ENCODE data around the gene ASPA.
"Not testable (repeated sequence)": the region's sequence is repeated elsewhere in the genome, so short reads cannot be mapped to it uniquely, and the experiment has no call there.

The ASPA gene

DNA sequence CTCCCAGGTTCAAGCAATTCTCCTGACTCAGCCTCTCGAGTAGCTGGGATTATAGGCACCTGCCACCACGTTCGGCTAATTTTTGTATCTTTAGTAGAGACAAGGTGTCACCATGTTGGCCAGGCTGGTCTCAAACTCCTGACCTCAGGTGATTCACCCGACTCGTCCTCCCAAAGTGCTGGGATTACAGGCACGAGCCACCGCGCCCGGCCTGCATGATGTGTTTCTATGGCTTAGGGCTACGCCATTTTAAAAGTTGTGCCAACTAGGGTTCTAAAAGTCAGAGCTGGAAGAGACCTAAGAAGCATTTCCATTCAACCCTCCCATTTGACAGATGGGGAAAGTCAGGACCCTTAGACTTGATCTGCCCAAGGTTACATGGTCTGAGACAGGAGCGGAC lies 38.4 kb downstream of the ASPA start:
- H3K9me3 Mint-ChIP-seq; H3K27ac Mint-ChIP-seq; H3K36me3 Mint-ChIP-seq (ENCODE audit: low read depth); intact Hi-C loops (cut with micrococcal nuclease); H3K4me1 Mint-ChIP-seq (ENCODE audit: low read depth); H3K27me3 Mint-ChIP-seq; H3K4me3 Mint-ChIP-seq: not testable (repeated sequence)

- H3K4me3 Mint-ChIP-seq, result no peak overlapping the region
- H3K9me3 Mint-ChIP-seq, result no peaks in the 10 kb centered on the region
- H3K4me1 Mint-ChIP-seq (ENCODE audit: low read depth), result no peaks in the 10 kb centered on the region
- intact Hi-C loops (cut with micrococcal nuclease), result no loop called here
- no peaks in the 10 kb centered on the region for H3K36me3 Mint-ChIP-seq (ENCODE audit: low read depth)
- H3K27ac Mint-ChIP-seq, result no peak overlapping the region
- peaks cover 2% of the 10 kb centered on the region for H3K27me3 Mint-ChIP-seq
Observed at GRCh38 chr17:3514873-3515272, 39.1 kb downstream of the ASPA start.

GRCh38 chr17:3519472-3519871 lies 43.7 kb downstream of the ASPA start:
- H3K36me3 Mint-ChIP-seq (ENCODE audit: low read depth); H3K27me3 Mint-ChIP-seq; H3K9me3 Mint-ChIP-seq; H3K27ac Mint-ChIP-seq; H3K4me3 Mint-ChIP-seq; H3K4me1 Mint-ChIP-seq (ENCODE audit: low read depth); intact Hi-C loops (cut with micrococcal nuclease): not testable (repeated sequence)

DNA sequence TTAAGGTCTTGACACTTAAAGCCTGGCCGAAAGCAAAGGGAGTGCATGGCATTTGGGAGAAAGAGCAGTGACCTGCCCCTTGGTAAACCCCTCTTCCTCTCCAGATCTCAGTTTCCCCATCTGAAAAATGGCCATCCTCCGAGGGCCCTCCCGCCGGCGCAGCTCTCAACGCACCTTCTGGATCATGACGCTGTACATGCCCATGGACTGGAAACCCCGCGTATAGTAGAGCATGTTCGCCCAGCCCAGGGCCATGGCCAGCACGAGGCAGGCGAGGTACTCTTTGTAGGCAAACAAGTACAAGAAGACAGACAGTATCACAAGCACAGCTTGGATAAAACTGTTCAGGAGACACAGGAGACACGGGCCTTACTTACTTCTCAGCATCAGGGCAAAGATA lies 48.2 kb downstream of the ASPA start:
- intact Hi-C loops (cut with micrococcal nuclease), result no loop called here
- no peaks in the 10 kb centered on the region for H3K9me3 Mint-ChIP-seq
- no peak overlapping the region for H3K27ac Mint-ChIP-seq
- no peak overlapping the region for H3K4me3 Mint-ChIP-seq
- no peaks in the 10 kb centered on the region for H3K27me3 Mint-ChIP-seq
- no peaks in the 10 kb centered on the region for H3K4me1 Mint-ChIP-seq (ENCODE audit: low read depth)
- no peaks in the 10 kb centered on the region for H3K36me3 Mint-ChIP-seq (ENCODE audit: low read depth)

- Mint-ChIP-seq H3K4me1 (ENCODE audit: low read depth) (no peaks in the 10 kb centered on the region), H3K27ac (no peak overlapping the region), H3K27me3 (no peaks in the 10 kb centered on the region), H3K9me3 (no peaks in the 10 kb centered on the region), H3K36me3 (ENCODE audit: low read depth) (no peaks in the 10 kb centered on the region), H3K4me3 (no peak overlapping the region)
- intact Hi-C loops (cut with micrococcal nuclease), result no loop called here
Observed at GRCh38 chr17:3526491-3526890, 50.7 kb downstream of the ASPA start.

DNA sequence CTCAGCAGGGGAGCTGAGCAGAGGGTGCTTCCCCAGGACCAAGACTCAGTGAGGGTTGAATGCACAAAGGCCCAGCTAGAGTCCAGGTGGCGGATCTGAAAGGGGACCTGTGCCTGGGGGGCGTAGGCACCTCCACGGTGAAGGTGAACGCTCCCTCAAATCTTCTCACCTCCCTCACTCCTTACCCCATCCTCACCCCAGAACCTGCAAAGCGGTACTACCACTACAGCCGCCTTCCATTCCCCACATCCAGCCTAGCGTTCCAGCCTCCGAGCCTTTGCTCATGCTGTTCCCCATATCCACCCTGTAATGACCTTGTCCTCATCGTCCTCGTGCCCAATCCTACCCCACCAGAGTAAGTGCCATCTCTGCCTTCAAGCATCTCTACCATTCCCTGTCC lies 51.2 kb downstream of the ASPA start:
- Mint-ChIP-seq H3K27me3 (no peaks in the 10 kb centered on the region), H3K4me1 (ENCODE audit: low read depth) (no peaks in the 10 kb centered on the region), H3K9me3 (no peaks in the 10 kb centered on the region), H3K27ac (no peak overlapping the region), H3K4me3 (no peak overlapping the region), H3K36me3 (ENCODE audit: low read depth) (no peaks in the 10 kb centered on the region)
- intact Hi-C loops (cut with micrococcal nuclease), result no loop called here

DNA sequence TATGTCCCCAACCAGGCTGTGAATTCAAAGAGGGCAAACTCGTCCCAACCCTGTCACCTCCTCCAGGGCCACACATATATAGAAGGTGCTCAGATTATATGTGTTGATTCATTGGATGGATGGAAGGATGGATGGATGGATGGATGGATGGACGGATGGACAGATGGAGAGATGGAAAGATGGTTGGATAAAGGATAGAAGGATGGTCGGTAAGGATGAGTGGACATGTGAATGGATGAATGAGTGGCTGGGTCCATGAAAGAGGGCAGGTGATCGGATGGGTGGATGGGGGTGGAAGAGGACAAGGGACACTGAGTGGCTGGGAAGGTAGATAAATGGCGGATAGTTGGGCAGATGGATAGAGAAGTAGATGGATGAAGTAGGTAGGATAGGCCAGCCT lies 51.7 kb downstream of the ASPA start:
- Mint-ChIP-seq H3K4me3 (no peak overlapping the region), H3K27me3 (peaks cover under 1% of the 10 kb centered on the region), H3K4me1 (ENCODE audit: low read depth) (no peaks in the 10 kb centered on the region), H3K27ac (no peak overlapping the region), H3K36me3 (ENCODE audit: low read depth) (no peaks in the 10 kb centered on the region), H3K9me3 (no peaks in the 10 kb centered on the region)
- intact Hi-C loops (cut with micrococcal nuclease), result no loop called here

GRCh38 chr17:3527896-3528295 lies 52.1 kb downstream of the ASPA start:
- H3K27ac Mint-ChIP-seq, result no peak overlapping the region
- H3K36me3 Mint-ChIP-seq (ENCODE audit: low read depth), result no peaks in the 10 kb centered on the region
- H3K4me1 Mint-ChIP-seq (ENCODE audit: low read depth), result no peaks in the 10 kb centered on the region
- intact Hi-C loops (cut with micrococcal nuclease), result no loop called here
- H3K9me3 Mint-ChIP-seq, result no peaks in the 10 kb centered on the region
- peaks cover 3% of the 10 kb centered on the region for H3K27me3 Mint-ChIP-seq
- no peak overlapping the region for H3K4me3 Mint-ChIP-seq

DNA sequence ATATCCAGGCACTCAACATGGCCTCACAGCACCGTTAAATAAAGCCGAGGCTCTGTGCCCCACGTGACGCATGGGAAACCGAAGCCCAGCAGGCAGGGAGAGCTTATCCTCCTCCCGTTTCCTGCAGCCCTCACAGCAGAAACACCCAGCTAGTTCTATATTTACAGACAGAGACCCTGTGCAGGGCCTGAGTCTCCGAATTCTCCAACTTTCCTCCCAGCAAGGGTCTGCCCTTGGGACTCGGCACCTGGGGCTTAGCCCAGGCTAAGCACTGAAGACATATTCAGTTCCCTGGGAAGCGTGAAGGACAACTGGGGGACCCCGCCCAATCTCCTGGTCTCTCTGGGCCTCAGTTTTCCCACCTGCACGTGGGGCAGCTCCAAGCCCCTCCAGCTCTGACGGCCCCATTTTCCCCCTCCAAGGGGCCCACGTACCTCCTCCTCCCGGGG lies 52.6 kb downstream of the ASPA start:
- Mint-ChIP-seq H3K4me3 (no peak overlapping the region), H3K9me3 (no peaks in the 10 kb centered on the region), H3K4me1 (ENCODE audit: low read depth) (no peaks in the 10 kb centered on the region), H3K27ac (no peak overlapping the region), H3K36me3 (ENCODE audit: low read depth) (no peaks in the 10 kb centered on the region), H3K27me3 (peaks cover 7% of the 10 kb centered on the region)
- intact Hi-C loops (cut with micrococcal nuclease), result no loop called here

DNA sequence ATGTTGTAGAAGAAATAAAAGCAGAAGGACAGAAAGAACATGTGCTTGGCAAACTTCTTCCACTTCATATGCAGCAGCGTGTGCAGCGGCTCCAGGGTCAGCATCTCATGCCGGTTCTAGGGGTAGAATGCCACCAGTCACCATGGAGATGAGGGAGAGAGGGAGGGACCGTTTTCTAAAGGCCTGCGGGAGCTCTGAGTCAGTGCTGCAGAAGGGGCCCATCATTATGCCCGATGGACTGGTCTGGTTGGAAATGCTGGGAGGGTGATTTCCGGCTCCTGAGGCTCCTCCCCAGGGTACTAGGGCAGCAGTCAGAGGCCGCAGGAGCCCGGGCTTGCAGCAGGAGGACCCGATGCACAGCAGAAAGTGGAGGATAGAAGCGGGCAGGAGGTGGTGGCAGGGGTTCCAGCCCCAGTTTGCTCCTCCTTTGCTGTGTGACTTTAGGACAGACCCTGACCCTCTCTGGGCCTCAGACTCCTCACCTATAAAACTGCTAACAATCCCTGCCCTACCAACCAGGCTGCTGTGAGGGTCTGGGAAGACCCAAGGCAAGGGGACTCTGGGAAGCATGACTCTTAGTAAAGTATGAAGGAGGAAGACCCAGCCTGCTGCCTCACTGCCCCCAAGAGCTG lies 53.2 kb downstream of the ASPA start:
- Mint-ChIP-seq H3K4me3 (no peak overlapping the region), H3K36me3 (ENCODE audit: low read depth) (no peaks in the 10 kb centered on the region), H3K27ac (no peak overlapping the region), H3K4me1 (ENCODE audit: low read depth) (no peaks in the 10 kb centered on the region), H3K27me3 (peaks cover 9% of the 10 kb centered on the region), H3K9me3 (no peaks in the 10 kb centered on the region)
- intact Hi-C loops (cut with micrococcal nuclease), result no loop called here

DNA sequence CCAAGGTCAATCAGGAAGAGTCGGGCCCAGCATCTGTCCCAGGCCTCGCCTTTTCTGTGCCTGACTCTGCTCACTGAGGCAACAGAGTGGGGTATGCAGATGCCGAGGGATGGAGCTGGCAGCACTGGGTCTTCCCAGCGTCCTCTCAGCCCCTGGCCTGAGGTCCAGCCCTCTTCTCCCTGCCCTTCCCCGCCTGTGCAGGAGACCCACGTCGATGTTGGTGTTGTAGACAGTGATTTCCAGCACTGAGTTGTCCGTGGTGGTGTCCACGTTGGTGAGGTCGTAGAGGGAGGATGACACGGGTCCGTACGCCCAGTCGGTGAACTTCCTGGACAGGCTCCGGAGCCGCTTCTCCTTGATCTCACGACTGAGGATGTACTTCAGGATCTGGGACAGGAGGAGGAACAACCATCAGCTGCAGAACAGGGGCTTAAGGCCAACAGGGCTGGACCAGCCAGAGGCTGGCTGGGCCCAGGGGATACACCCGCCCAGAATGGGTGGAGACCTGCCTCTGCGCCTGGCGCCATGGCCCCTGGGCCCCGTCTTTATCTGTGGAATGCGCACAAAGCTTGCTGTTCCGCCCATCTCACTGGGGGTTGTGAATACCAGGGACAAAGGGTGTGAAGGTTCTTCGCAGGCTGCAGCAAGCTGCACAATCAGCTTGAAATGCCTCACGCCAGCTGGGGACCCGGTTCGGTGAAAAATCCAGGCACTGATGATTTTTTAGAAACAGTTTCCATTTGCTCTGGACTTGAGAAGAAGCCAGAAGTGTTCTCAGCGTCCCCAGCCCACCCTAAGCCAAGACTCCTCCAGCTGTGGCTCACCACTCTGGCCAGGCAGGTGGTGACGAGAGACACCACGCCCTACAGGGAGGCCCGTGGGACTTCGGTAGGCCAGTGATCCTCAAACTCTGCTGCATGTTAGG lies 54.3 kb downstream of the ASPA start:
- Mint-ChIP-seq H3K4me1 (ENCODE audit: low read depth) (peaks cover 5% of the 10 kb centered on the region), H3K27ac (no peak overlapping the region), H3K36me3 (ENCODE audit: low read depth) (no peaks in the 10 kb centered on the region), H3K27me3 (peaks cover 16% of the 10 kb centered on the region), H3K4me3 (no peak overlapping the region), H3K9me3 (no peaks in the 10 kb centered on the region)
- intact Hi-C loops (cut with micrococcal nuclease), result no loop called here

DNA sequence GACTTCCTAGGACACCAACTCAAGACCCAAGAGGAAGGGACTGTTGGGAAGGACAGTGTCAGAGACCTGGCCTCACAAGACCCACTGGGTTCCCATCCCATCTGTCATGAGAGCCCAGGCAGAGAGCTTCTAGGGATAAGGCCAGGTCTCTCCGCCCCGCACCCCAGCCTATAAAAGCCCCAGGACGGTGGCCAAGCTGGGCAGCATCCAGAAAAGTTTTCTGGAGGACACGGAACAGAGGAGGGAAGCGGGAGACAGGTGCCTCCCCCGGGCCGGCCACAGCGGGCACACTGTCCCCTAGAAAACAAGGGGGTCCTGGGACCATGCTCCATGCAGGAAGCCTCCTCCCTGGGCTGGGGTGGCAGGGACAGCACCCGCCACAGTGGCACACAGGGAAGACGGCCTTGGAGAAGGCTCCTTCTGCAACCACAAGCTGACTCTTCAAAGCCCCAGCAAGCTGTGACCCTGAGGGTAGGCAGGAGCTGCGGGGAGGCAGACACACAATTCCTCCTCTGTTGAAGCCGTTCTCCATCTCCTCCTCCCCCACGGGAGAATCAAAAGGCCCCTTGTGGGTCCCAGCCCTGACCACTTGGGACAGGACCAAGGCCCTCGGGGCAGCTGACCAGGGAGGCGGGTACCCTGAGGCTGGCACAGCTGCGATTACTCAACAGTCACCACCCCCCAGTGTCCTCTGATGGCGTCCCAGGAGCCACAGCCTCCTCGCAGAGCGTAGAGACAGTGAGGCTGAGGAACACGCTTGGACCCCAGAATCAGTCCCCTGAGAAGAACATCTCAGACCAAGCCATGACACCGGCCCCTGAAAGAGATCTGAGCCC lies 55.7 kb downstream of the ASPA start:
- intact Hi-C loops (cut with micrococcal nuclease), result no loop called here
- peaks cover 26% of the 10 kb centered on the region for H3K27me3 Mint-ChIP-seq
- no peak overlapping the region for H3K4me3 Mint-ChIP-seq
- no peaks in the 10 kb centered on the region for H3K36me3 Mint-ChIP-seq (ENCODE audit: low read depth)
- H3K27ac Mint-ChIP-seq, result no peak overlapping the region
- H3K9me3 Mint-ChIP-seq, result no peaks in the 10 kb centered on the region
- peaks cover 5% of the 10 kb centered on the region for H3K4me1 Mint-ChIP-seq (ENCODE audit: low read depth)

GRCh38 chr17:3532106-3532858 lies 56.5 kb downstream of the ASPA start:
- intact Hi-C loops (cut with micrococcal nuclease), result no loop called here
- H3K27me3 Mint-ChIP-seq, result peaks cover 28% of the 10 kb centered on the region
- H3K36me3 Mint-ChIP-seq (ENCODE audit: low read depth), result no peaks in the 10 kb centered on the region
- no peaks in the 10 kb centered on the region for H3K9me3 Mint-ChIP-seq
- peaks cover 5% of the 10 kb centered on the region for H3K4me1 Mint-ChIP-seq (ENCODE audit: low read depth)
- no peak overlapping the region for H3K4me3 Mint-ChIP-seq
- H3K27ac Mint-ChIP-seq, result no peak overlapping the region

DNA sequence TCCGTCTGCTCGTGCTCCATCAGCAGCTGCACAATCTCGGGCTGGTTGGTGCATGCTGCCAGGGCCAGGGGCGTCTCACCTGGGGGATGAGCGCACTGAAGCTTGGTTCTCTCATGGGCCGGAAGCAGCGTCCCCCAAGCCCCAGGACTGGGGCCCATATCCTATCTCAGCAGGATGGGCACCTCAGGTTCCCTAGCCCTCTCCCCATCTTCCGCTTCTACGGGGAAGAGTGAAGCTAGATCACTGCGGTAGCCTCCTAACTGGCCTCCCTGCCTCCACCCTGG lies 57.0 kb downstream of the ASPA start:
- intact Hi-C loops (cut with micrococcal nuclease), result no loop called here
- H3K36me3 Mint-ChIP-seq (ENCODE audit: low read depth), result no peaks in the 10 kb centered on the region
- H3K9me3 Mint-ChIP-seq, result no peaks in the 10 kb centered on the region
- peaks cover 5% of the 10 kb centered on the region for H3K4me1 Mint-ChIP-seq (ENCODE audit: low read depth)
- H3K4me3 Mint-ChIP-seq, result no peak overlapping the region
- H3K27me3 Mint-ChIP-seq, result peaks cover 28% of the 10 kb centered on the region
- H3K27ac Mint-ChIP-seq, result no peak overlapping the region
